NCI-H1436 treated with DMSO at 0.1 percent for 48 hours (cell line): ENCODE results near the gene EMP1.
"Not testable (repeated sequence)": the region's sequence is repeated elsewhere in the genome, so short reads cannot be mapped to it uniquely, and the experiment has no call there.

Experiments used
- DNase-seq: peaks from one replicate; lab custom pipeline; 2025; lab: John Stamatoyannopoulos, UW

EMP1 gene

GRCh38 chr12:13258197-13258596 lies 61.7 kb downstream of the EMP1 start:
- no peak for DNase-seq

DNA sequence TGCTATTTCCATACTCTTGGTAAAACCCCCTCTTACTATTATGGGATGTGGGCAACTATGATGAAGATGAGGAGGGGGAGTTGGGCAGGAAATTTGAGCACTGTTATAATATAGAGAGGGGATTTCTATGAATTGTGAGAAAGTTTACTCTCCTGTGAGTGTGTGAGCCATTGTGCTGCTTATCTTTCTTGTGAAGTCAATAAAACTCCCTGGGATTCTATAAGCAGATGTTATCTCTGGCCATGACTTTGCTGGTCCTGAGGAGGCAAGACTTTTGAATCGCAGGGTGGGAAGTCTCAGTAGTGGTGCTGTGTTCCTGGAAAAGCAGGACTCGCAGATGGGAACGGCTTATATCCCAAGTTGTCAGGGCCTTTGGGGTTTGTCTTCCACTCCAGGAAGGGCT lies 62.2 kb downstream of the EMP1 start:
- DNase-seq, result no peak

DNA sequence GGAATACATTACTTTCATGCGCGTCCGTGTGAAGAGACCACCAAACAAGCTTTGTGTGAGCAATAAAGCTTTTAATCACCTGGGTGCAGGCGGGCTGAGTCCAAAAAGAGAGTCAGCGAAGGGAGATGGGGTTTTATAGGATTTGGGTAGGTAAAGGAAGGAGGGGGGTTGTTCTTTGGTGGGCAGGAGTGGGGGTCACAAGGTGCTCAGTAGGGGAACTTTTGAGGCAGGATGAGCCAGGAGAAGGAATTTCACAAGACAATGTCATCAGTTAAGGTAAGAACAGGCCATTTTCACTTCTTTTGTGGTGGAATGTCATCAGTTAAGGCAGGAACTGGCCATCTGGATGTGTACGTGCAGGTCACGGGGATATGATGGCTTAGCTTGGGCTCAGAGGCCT lies 63.1 kb downstream of the EMP1 start:
- not testable (repeated sequence) for DNase-seq

DNA sequence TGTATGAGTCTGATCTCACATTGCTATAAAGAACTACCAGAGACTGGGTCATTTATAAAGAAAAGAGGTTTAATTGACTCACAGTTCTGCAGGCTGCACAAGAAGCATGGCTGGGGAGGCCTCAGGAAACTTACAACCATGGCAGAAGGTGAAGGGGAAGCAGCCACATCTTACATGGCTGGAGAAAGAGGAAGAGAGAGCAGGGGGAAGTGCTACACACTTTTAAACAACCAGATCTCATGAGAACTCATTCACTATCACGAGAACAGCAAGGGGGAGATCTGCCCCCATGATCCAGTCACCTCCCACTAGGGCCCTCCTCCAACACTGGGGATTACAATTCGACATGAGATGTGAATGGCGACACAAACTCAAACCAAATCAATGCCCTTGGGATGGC lies 71.3 kb downstream of the EMP1 start:
- DNase-seq, result not testable (repeated sequence)

DNA sequence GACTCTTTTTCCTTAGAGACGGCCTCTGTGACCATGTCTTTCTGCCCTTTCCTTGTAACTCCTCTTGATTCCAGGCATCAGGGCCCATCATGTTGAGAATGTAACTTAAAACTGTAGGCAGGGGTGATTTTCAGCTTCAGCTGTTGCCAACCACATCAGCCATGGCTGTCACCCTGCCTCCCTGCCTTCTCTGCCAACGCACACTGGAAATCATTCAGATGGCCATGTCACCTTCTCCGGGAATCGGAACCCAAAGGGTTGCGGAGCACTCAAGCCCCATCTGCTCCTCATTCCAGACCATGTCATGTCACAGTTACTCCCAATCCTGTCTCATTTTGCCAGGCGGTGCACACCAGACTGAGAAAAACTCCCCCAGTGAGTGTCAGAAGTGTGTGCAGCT lies 72.1 kb downstream of the EMP1 start:
- DNase-seq, result no peak
